Nephron progenitor cell (in vitro differentiated cells): ENCODE data around the gene RAB11FIP4.

ENCODE experiments used
- DNase-seq: peaks from one replicate; pipeline ENCODE4 v3.0.0; 2021
- H3K27ac Mint-ChIP-seq: 2 replicates; pipeline ENCODE4 v1.8.0; 2021; ENCODE audit warnings: mild to moderate bottlenecking, moderate library complexity, mixed read lengths
- H3K27me3 Mint-ChIP-seq: 2 replicates; pipeline ENCODE4 v1.8.0; 2021; ENCODE audit warnings: mild to moderate bottlenecking, low read depth, mixed read lengths; ENCODE audit not compliant: poor library complexity
- H3K36me3 Mint-ChIP-seq: 2 replicates; pipeline ENCODE4 v1.8.0; 2021; ENCODE audit warnings: low read depth, mixed read lengths
- H3K4me1 Mint-ChIP-seq: 2 replicates; pipeline ENCODE4 v1.8.0; 2021; ENCODE audit warnings: mixed read lengths
- H3K4me3 Mint-ChIP-seq: 2 replicates; pipeline ENCODE4 v1.8.0; 2021; ENCODE audit warnings: mild to moderate bottlenecking, moderate library complexity, mixed read lengths
- H3K9me3 Mint-ChIP-seq: 2 replicates; pipeline ENCODE4 v1.8.0; 2021; ENCODE audit warnings: mild to moderate bottlenecking, moderate library complexity, mixed read lengths
- TF ChIP-seq, protein P1 (sequence below): fragments of 200-600 bp; sonication (generic); IDR thresholded peaks from 2 replicates; pipeline ENCODE4 v1.5.0; 2021; ENCODE audit warnings: antibody characterized with exemption

The RAB11FIP4 gene

DNA sequence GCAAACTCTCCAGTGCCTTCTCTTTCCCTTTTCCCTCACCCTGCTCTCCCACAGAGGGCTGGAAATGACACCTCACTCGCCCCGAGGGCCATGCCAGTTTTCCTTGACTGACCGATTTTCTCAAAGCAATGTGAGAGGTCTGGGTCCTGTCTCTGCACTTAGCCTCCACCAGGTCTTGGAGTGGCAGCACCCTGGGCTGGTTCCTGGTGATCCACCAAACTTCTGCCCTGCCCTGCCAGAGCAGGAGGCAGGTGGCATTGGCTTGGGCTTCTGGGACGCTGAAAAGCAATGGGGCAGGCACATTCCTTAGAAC, 97.5 kb downstream of the RAB11FIP4 start:
- Mint-ChIP-seq H3K27me3 (peaks cover 62% of the 10 kb centered on the region), H3K4me3 (peak overlapping the region; percentile 86), H3K27ac (no peak overlapping the region), H3K9me3 (no peaks in the 10 kb centered on the region), H3K4me1 (peaks cover 54% of the 10 kb centered on the region), H3K36me3 (no peaks in the 10 kb centered on the region)
- TF ChIP-seq, protein P1, sequence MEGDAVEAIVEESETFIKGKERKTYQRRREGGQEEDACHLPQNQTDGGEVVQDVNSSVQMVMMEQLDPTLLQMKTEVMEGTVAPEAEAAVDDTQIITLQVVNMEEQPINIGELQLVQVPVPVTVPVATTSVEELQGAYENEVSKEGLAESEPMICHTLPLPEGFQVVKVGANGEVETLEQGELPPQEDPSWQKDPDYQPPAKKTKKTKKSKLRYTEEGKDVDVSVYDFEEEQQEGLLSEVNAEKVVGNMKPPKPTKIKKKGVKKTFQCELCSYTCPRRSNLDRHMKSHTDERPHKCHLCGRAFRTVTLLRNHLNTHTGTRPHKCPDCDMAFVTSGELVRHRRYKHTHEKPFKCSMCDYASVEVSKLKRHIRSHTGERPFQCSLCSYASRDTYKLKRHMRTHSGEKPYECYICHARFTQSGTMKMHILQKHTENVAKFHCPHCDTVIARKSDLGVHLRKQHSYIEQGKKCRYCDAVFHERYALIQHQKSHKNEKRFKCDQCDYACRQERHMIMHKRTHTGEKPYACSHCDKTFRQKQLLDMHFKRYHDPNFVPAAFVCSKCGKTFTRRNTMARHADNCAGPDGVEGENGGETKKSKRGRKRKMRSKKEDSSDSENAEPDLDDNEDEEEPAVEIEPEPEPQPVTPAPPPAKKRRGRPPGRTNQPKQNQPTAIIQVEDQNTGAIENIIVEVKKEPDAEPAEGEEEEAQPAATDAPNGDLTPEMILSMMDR = no peak
- no peak for DNase-seq

DNA sequence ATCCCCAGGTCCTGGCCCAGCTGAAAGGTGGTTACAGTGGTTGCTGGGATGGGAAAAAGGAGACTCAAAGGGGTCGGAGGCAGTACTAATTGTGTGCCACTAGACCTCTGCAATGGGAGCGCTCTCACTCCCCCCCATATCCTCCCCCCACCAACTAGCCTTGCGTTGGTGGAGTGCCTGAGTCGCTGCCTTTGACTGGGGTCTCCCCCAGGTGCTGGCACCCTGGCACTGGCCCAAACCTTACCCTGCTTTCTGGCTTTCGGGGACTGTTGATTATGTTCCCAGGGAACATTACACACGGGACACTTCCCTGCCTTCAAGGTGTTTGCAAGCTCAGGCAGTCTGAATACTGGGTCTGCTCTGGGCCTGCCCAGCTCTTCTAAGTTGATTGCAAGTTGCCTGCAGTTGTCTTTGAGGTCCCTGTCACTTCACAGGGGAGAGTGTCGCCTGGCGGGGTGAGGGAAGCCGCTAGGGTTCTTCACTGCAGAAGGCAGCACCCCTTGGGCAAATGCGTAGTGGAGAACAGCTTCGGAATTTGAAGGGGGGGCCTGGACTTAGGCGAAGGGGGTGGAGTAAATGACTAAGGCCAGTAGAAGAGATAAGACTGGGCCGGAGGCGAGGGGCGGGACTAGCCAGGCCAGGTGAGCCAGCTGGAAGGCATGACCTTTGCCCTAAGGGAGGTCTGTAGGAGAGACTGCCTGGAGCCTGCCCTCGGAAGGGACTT, 98.0 kb downstream of the RAB11FIP4 start:
- TF ChIP-seq, protein P1 = no peak
- Mint-ChIP-seq H3K4me1 (peaks cover 57% of the 10 kb centered on the region), H3K36me3 (no peaks in the 10 kb centered on the region), H3K4me3 (peak overlapping the region; percentile 86), H3K27ac (no peak overlapping the region), H3K9me3 (no peaks in the 10 kb centered on the region), H3K27me3 (peaks cover 66% of the 10 kb centered on the region)
- DNase-seq = no peak

DNA sequence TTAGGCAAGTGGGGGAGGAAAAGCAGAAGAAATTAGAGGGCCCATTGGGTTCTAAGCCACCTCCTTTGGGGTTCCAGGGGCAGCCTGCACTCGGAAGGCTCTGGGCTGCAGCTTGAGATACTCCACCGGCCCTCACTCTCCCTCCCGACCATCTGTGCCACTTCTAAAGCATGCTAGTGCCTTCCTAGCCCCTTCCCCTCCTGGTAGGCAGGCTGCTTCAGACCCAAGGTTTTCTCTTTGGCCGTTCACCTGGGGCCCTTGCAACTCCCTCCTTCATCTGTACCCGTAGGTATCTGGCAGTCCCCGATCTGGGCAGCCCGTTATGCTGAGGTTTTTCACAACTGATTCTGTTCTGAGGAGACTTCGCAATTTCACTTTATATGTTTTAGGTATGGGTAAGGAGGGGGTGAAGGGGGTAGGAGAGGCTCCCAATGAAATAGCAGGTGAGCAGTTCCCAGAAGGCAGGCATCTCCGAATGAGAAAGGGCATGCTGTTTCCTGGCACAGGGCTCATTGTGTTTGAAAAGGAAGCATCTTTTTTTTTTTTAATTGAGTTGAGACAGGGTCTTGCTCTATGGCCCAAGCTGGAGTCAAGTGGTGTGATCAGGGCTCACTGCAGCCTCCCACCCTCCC, 98.7 kb downstream of the RAB11FIP4 start:
- no peaks in the 10 kb centered on the region for H3K36me3 Mint-ChIP-seq
- peaks cover 57% of the 10 kb centered on the region for H3K4me1 Mint-ChIP-seq
- H3K9me3 Mint-ChIP-seq = no peaks in the 10 kb centered on the region
- no peak for DNase-seq
- no peak overlapping the region for H3K27ac Mint-ChIP-seq
- H3K27me3 Mint-ChIP-seq = peaks cover 66% of the 10 kb centered on the region
- peak overlapping the region; percentile 86 for H3K4me3 Mint-ChIP-seq
- TF ChIP-seq, protein P1 = no peak

DNA sequence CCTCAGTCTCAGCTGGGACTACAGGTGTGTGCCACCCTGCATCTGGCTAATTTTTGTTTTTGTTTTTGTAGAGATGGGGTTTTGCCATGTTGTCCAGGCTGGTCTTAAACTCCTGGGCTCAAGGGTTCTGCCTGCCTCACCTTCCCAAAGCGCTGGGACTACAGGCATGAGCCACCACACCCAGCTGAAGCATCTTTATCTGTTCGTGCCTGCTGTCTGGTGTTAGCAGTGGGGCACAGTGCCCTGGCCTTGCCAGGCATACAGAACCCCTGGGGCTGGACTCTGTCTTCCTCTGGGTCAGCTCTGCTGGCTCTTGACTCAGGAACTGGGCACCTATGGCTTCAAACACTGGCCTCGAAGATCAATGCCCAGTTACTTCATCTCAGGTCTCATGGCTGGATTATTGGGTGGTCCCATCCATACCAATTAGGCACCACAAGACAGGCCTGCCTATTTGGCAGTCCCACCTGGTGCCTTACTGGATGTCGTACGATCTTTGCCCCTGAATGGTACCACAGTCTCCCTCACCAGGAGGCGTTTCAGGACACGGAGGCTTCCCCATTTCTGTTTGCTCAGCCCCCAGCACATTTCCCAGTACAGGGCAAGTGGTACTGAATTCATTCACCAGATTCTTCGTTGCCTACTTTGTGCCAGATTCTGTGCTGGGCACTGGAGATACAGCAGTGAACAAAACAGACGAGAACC, 99.3 kb downstream of the RAB11FIP4 start:
- TF ChIP-seq, protein P1 = no peak
- peaks cover 61% of the 10 kb centered on the region for H3K4me1 Mint-ChIP-seq
- H3K36me3 Mint-ChIP-seq = no peaks in the 10 kb centered on the region
- peaks cover 66% of the 10 kb centered on the region for H3K27me3 Mint-ChIP-seq
- H3K4me3 Mint-ChIP-seq = no peak overlapping the region
- no peak for DNase-seq
- H3K9me3 Mint-ChIP-seq = no peaks in the 10 kb centered on the region
- H3K27ac Mint-ChIP-seq = no peak overlapping the region

DNA sequence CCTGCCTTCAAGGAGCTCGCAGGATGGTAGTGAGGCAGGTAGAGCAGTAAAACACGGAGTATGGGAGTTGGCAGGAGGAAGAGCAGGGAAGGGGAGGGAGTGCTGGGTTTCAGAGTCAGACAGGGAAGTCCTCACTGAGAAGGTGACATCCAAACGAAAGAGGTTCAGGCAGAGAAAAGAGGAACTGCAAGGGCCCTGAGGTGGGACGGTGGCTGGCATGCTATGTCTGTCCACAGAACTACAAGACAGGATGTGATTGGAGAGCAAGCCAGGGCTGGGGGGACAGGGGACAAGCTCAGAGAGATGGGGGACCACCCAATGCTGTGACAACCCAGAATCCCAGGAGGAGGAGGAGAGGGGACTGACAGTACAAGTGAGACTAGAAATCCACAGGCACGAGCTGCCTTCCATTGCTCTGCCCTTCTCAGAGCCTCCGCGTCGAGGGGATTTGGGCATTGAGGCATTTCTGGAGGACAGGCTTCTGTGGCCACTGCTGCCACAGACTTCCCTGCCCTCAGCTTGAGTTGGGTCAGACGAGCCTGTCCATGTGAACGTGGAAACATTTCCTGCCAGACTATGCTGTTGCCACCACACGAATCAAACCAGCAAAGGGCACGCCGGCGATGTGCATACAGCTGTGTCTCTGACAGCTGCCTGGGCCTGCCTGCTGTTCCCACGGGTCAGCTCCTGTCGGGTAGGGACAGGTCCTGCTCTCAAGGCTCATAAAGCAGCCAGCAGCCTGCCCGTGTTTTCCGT, 100.1 kb downstream of the RAB11FIP4 start:
- DNase-seq = no peak
- TF ChIP-seq, protein P1 = no peak
- Mint-ChIP-seq H3K4me1 (peaks cover 62% of the 10 kb centered on the region), H3K36me3 (no peaks in the 10 kb centered on the region), H3K4me3 (no peak overlapping the region), H3K27ac (no peak overlapping the region), H3K27me3 (peaks cover 63% of the 10 kb centered on the region), H3K9me3 (no peaks in the 10 kb centered on the region)
